ENCODE data around the gene SDC4. TPM values are rescaled to one million over a fixed set of nuclear protein-coding genes. Genes with fewer than 3 reads are reported as not detected.

Gene SDC4
- total RNA-seq, 4 donors from 2014 or later: 60.7 to 140 (median 94.3) TPM

DNA sequence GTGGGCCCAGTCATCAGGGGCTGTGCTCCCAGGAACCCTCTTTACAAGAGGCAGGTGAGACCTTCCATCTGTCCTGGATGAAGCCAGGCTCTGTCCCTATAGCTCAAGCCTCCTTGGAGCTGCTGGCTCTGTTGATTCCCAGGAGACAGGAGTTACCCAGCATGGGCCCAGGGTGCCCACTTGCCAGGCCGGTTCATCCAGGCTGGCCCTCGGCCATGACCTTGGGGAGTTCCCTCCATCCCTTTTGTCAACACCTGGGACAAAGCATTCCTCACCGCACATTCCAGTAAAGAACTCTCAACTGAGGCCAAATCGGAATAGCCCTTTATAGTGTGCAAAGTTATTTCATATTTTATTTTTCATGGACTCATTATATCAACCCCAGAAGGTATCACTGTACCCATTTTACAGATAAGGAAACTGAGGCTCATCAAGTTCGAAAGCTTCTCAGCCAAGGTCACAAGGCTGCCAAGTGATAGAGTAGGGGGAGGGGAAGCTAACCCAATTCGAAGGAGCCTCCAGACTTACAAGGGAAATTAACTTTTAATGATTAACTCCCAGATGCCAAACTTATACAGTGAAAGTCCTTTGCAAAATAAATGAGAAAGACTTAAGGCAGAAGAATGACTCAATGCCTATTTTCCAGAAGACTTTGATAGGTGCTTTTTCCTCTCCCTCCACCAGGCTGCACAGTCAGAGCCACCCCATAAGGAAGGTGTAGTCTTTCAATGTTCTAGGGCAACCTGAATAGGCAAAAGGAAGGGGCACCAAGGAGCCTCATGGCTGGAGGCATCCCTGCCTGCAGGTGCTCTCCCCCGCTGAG lies 18.5 kb downstream of the SDC4 start:
- whole genome bisulfite sequencing, 2 donors (ENCODE audit: low coverage in 1 of 2): 67 to 70% methylated on average over 2 to 7 of the region's 7 CpGs
- no peak overlapping the region for H3K4me3 ChIP-seq
- intact Hi-C loops (cut with DNase I; ENCODE audit: low total_unique reads): no loop called here
- H3K36me3 ChIP-seq: peaks cover 0 to 58% (median 23%) of the 10 kb centered on the region in 4 donors
- TF ChIP-seq POLR2A (IDR thresholded peaks at IDR 0.05) (no peak), POLR2AphosphoS5 (IDR thresholded peaks at IDR 0.05) (no peak), EP300 (IDR thresholded peaks at IDR 0.05; ENCODE audit: low read depth) (no peak)
- TF ChIP-seq, protein P1, sequence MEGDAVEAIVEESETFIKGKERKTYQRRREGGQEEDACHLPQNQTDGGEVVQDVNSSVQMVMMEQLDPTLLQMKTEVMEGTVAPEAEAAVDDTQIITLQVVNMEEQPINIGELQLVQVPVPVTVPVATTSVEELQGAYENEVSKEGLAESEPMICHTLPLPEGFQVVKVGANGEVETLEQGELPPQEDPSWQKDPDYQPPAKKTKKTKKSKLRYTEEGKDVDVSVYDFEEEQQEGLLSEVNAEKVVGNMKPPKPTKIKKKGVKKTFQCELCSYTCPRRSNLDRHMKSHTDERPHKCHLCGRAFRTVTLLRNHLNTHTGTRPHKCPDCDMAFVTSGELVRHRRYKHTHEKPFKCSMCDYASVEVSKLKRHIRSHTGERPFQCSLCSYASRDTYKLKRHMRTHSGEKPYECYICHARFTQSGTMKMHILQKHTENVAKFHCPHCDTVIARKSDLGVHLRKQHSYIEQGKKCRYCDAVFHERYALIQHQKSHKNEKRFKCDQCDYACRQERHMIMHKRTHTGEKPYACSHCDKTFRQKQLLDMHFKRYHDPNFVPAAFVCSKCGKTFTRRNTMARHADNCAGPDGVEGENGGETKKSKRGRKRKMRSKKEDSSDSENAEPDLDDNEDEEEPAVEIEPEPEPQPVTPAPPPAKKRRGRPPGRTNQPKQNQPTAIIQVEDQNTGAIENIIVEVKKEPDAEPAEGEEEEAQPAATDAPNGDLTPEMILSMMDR (IDR thresholded peaks at IDR 0.05): no peak
- in situ Hi-C loops (cut with MboI; ENCODE audit: low pct_ligation_motif_present in 1 of 4, low pct_unique_long_range_greater_than_20kb in 1 of 4, low sequenced_read_pairs in 3 of 4): loop anchor here in 1 of 4 donors (10.0 kb wide), 1 partner anchor 445 kb away; no protein-coding TSS in a partner anchor
- no peaks in the 10 kb centered on the region for H3K4me1 ChIP-seq
- no peak overlapping the region for H3K27ac ChIP-seq
- H3K27me3 ChIP-seq: no peaks in the 10 kb centered on the region
- no peaks in the 10 kb centered on the region for H3K9me3 ChIP-seq
- no peak for DNase-seq

DNA sequence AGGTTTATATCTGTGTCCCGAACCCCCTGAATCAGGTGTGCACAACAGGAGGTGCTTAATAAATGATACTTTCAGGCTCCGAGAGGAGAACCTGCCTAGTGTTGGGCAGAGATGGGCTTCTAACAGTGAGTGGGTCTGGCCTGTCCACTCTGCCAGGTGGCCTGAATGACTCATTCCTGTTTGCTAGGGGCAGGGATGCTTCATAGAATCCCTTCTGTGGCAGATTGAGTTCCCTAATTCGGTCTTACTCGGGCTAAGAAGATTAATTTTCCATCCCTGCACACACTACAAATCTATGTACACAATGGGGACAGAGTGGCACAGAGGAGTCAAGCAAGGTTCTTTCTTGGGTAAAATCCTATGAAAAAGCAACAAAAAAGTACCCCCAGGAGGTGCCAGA lies 19.8 kb downstream of the SDC4 start:
- Histone ChIP-seq H3K36me3 (peaks cover 0 to 49% (median 23%) of the 10 kb centered on the region in 4 donors), H3K27ac (no peak overlapping the region), H3K4me3 (no peak overlapping the region), H3K27me3 (no peaks in the 10 kb centered on the region), H3K9me3 (no peaks in the 10 kb centered on the region), H3K4me1 (no peaks in the 10 kb centered on the region)
- in situ Hi-C loops (cut with MboI; ENCODE audit: low pct_ligation_motif_present in 1 of 4, low pct_unique_long_range_greater_than_20kb in 1 of 4, low sequenced_read_pairs in 3 of 4) (loop anchor here in 1 of 4 donors (10.0 kb wide), 1 partner anchor 446 kb away; no protein-coding TSS in a partner anchor), intact Hi-C loops (cut with DNase I; ENCODE audit: low total_unique reads) (no loop called here)
- TF ChIP-seq EP300 (IDR thresholded peaks at IDR 0.05; ENCODE audit: low read depth) (no peak), POLR2AphosphoS5 (IDR thresholded peaks at IDR 0.05) (no peak), POLR2A (IDR thresholded peaks at IDR 0.05) (no peak)
- TF ChIP-seq, protein P1 (IDR thresholded peaks at IDR 0.05): no peak
- WGBS, 2 donors (ENCODE audit: low coverage in 1 of 2): 75 to 93% methylated on average over 2 to 4 of the region's 4 CpGs
- no peak for DNase-seq

DNA sequence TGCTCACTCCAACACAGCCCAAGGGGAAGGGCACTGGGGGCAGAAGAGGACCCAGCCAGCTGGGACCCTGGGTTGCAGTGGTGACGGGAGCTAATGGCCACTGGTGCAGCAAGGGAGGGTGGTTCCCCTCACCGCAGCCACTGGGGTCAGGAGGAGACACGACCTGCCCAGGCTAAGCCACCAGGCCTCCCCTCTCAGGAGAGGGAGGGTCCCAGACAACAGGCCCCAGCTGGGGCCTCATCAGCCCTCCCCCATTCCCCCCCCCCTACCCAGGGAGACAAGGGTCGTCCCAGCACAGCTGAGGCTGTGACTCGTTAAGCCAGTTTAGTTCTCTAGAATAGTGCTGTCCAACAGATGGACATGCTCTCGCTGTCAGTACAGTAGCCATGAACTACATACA lies 22.9 kb downstream of the SDC4 start:
- in situ Hi-C loops (cut with MboI; ENCODE audit: low pct_ligation_motif_present in 1 of 4, low pct_unique_long_range_greater_than_20kb in 1 of 4, low sequenced_read_pairs in 3 of 4): loop anchor here in 1 of 4 donors (10.0 kb wide), 1 partner anchor 449 kb away; no protein-coding TSS in a partner anchor

DNA sequence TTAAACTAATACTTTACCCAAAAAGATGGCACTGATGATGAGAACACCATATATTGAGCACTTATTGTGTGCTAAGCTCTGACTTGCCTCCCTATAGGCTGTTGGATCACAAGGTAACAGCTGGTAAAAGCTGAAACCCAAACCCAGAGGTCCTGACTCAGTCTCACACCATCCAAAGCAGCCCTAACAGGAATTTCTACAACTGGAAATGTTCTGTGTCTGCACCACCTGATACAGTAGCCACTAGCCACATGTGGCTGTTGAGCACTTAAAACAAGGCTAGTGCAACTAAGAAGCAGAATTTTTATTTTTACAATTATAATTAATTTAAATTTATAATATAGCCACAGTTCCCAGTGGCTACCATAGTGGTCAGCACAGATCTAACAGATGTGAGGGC lies 24.5 kb downstream of the SDC4 start:
- TF ChIP-seq POLR2A (IDR thresholded peaks at IDR 0.05): no peak
- no peak for TF ChIP-seq POLR2AphosphoS5 (IDR thresholded peaks at IDR 0.05)
- no peak for TF ChIP-seq EP300 (IDR thresholded peaks at IDR 0.05; ENCODE audit: low read depth)
- TF ChIP-seq, protein P1 (IDR thresholded peaks at IDR 0.05): no peak

More for the DNA sequence above, 22.9 kb downstream of the SDC4 start:
- 80 to 90% methylated on average over 2 to 6 of the region's 6 CpGs for WGBS, 2 donors (ENCODE audit: low coverage in 1 of 2)
- Histone ChIP-seq H3K9me3 (no peaks in the 10 kb centered on the region), H3K4me3 (no peak overlapping the region), H3K27ac (no peak overlapping the region), H3K36me3 (peaks cover 0 to 32% (median 11%) of the 10 kb centered on the region in 4 donors), H3K27me3 (no peaks in the 10 kb centered on the region), H3K4me1 (peaks cover 5 to 25% (median 20%) of the 10 kb centered on the region in 4 donors)
- DNase-seq: no peak
- intact Hi-C loops (cut with DNase I; ENCODE audit: low total_unique reads): no loop called here
- TF ChIP-seq, protein P1 (IDR thresholded peaks at IDR 0.05): no peak
- TF ChIP-seq POLR2A (IDR thresholded peaks at IDR 0.05) (no peak), POLR2AphosphoS5 (IDR thresholded peaks at IDR 0.05) (no peak), EP300 (IDR thresholded peaks at IDR 0.05; ENCODE audit: low read depth) (no peak)

More for the DNA sequence above, 24.5 kb downstream of the SDC4 start:
- Histone ChIP-seq H3K4me3 (no peak overlapping the region), H3K9me3 (no peaks in the 10 kb centered on the region), H3K4me1 (peaks cover 5 to 35% (median 24%) of the 10 kb centered on the region in 4 donors), H3K27ac (peak overlapping the region in 2 of 4 donors; percentile 10 to 13), H3K27me3 (no peaks in the 10 kb centered on the region), H3K36me3 (peaks cover 0 to 18% (median 3%) of the 10 kb centered on the region in 4 donors)
- in situ Hi-C loops (cut with MboI; ENCODE audit: low pct_ligation_motif_present in 1 of 4, low pct_unique_long_range_greater_than_20kb in 1 of 4, low sequenced_read_pairs in 3 of 4) (loop anchor here in 2 of 4 donors (10.0 to 25.0 kb wide), 3 partner anchors 114 to 451 kb away; no protein-coding TSS in a partner anchor), intact Hi-C loops (cut with DNase I; ENCODE audit: low total_unique reads) (no loop called here)
- DNase-seq: no peak
